HepG2 (cell line): ENCODE data around the gene IL1B. TPM values are rescaled to one million over a fixed set of nuclear protein-coding genes. Genes with fewer than 3 reads are reported as not detected.

Experiments
- ATAC-seq: fragments of 200-7000 bp; cut with Tn5 transposase; 3 replicates; pipeline ENCODE4 v1.9.1; 2020; ENCODE audit warnings: mild to moderate bottlenecking, moderate library complexity
- BruUV-seq: library from RNA; stranded (reverse); fragments of 400-500 nt; replicated peaks from 2 replicates; lab custom pipeline; 2021; lab: Mats Ljungman, UMichigan
- CTCF ChIA-PET: fragments of 300-600 bp; formaldehyde crosslinking; extraction: SDS; loops from one replicate; lab custom pipeline; 2021; ENCODE audit warnings: low total read pairs, inconsistent platforms, low intra/inter-chr PET ratio; lab: Yijun Ruan, JAX
- POLR2A ChIA-PET: fragments of 350-600 bp; sonication (Branson Sonifier 250); formaldehyde crosslinking; loops from one replicate; lab custom pipeline; 2020; ENCODE audit warnings: antibody characterized with exemption, inconsistent platforms; lab: Yijun Ruan, JAX
- DNase-seq: peaks from one replicate; pipeline ENCODE4 v3.0.0-alpha.2; 2015; ENCODE audit warnings: low spot score
- FAIRE-seq: peaks from 3 replicates; lab custom pipeline; 2011; peaks lifted over from hg19 to GRCh38; lab: Jason Lieb, UNC
- H2AFZ ChIP-seq: one replicate; pipeline ENCODE4 v1.6.1; 2011; ENCODE audit warnings: low read length, inconsistent platforms
- H3K27ac ChIP-seq: fragments of 300-600 bp; 3 replicates; pipeline ENCODE4 v1.8.0; 2011; ENCODE audit warnings: mixed run types, mild to moderate bottlenecking, mixed read lengths, low read length, inconsistent platforms; ENCODE audit not compliant: insufficient read depth; ENCODE audit errors: extremely low read length
- H3K27me3 ChIP-seq, 2 experiments: fragments of 200-600 bp in 1 of 2; 2 replicates in 1 of 2; 3 replicates in 1 of 2; pipeline versions ENCODE4 v1.6.0 to v1.8.0; 2011; ENCODE audit warnings: low read length in 2 of 2, mild to moderate bottlenecking in 2 of 2, moderate library complexity in 2 of 2, inconsistent platforms in 1 of 2; ENCODE audit not compliant: insufficient read depth in 2 of 2, control insufficient read depth in 1 of 2
- H3K36me3 ChIP-seq, 2 experiments: fragments of 200-600 bp in 1 of 2; replicated peaks in 1 of 2; 2 replicates in 1 of 2; 3 replicates in 1 of 2; pipeline versions ENCODE4 v1.5.1 to v1.8.0; 2011; ENCODE audit warnings: low read length in 2 of 2, inconsistent platforms in 1 of 2; ENCODE audit not compliant: insufficient read depth in 2 of 2, control insufficient read depth in 1 of 2
- H3K4me1 ChIP-seq: 2 replicates; pipeline ENCODE4 v1.5.1; 2012; ENCODE audit warnings: low read length, inconsistent platforms; ENCODE audit not compliant: insufficient read depth
- H3K4me2 ChIP-seq: 2 replicates; pipeline ENCODE4 v1.6.0; 2011; ENCODE audit warnings: low read depth, low read length, inconsistent platforms
- H3K4me3 ChIP-seq, 3 experiments: fragments of 200-600 bp in 1 of 3; sonication (generic), shearing (Covaris generic) in 1 of 3; replicated peaks in 1 of 3; 2 replicates each; pipeline ENCODE4 v1.5.1; 2011 to 2016; ENCODE audit warnings: low read length in 3 of 3, inconsistent platforms in 2 of 3, low read depth in 2 of 3, mild to moderate bottlenecking in 2 of 3, control low read depth in 1 of 3, mixed read lengths in 1 of 3; ENCODE audit not compliant: insufficient read depth in 1 of 3
- H3K79me2 ChIP-seq: one replicate; pipeline ENCODE4 v1.6.1; 2011; ENCODE audit warnings: low read length, inconsistent platforms; ENCODE audit not compliant: insufficient read depth
- H3K9ac ChIP-seq: 2 replicates; pipeline ENCODE4 v1.6.0; 2011; ENCODE audit warnings: mild to moderate bottlenecking, low read depth, low read length, inconsistent platforms; ENCODE audit not compliant: insufficient read depth
- H3K9me3 ChIP-seq: 2 replicates; pipeline ENCODE4 v1.5.1; 2012; ENCODE audit warnings: mild to moderate bottlenecking, low read length
- H4K20me1 ChIP-seq: 2 replicates; pipeline ENCODE4 v1.6.0; 2011; ENCODE audit warnings: inconsistent platforms, mild to moderate bottlenecking, low read length, moderate library complexity; ENCODE audit not compliant: insufficient read depth
- CHD2 ChIP-seq: IDR thresholded peaks from 2 replicates; pipeline ENCODE4 v1.6.1; 2011; ENCODE audit warnings: low read depth, low read length, improper control_type of control experiment
- HHEX ChIP-seq: IDR thresholded peaks from 2 replicates; pipeline ENCODE4 v1.6.1; 2016; ENCODE audit warnings: control low read depth
- RXRA ChIP-seq: sonication (generic); formaldehyde crosslinking; IDR thresholded peaks from 2 replicates; pipeline ENCODE4 v1.5.1; 2020; ENCODE audit warnings: missing genetic modification reagents
- ZBTB1 ChIP-seq: sonication (generic); formaldehyde crosslinking; IDR thresholded peaks from 2 replicates; pipeline ENCODE4 v1.4.0; 2020; ENCODE audit warnings: missing genetic modification reagents, borderline replicate concordance
- ZBTB49 ChIP-seq: sonication (generic); formaldehyde crosslinking; IDR thresholded peaks from 2 replicates; pipeline ENCODE4 v1.4.0; 2020; ENCODE audit warnings: missing genetic modification reagents, borderline replicate concordance
- ZNF136 ChIP-seq: sonication (generic); formaldehyde crosslinking; IDR thresholded peaks from 2 replicates; pipeline ENCODE4 v1.8.1; 2022; ENCODE audit warnings: low read depth, mild to moderate bottlenecking, moderate library complexity, missing genetic modification reagents
- ZNF230 ChIP-seq: sonication (generic); formaldehyde crosslinking; IDR thresholded peaks from 2 replicates; pipeline ENCODE4 v1.4.0; 2020; ENCODE audit warnings: mild to moderate bottlenecking, missing genetic modification reagents
- ZNF335 ChIP-seq: sonication (generic); formaldehyde crosslinking; IDR thresholded peaks from 2 replicates; pipeline ENCODE4 v1.4.0; 2020; ENCODE audit warnings: missing genetic modification reagents
- ZNF354B ChIP-seq: sonication (generic); formaldehyde crosslinking; IDR thresholded peaks from 2 replicates; pipeline ENCODE4 v1.8.0; 2022; ENCODE audit warnings: mild to moderate bottlenecking, missing genetic modification reagents
- ZSCAN25 ChIP-seq: sonication (generic); formaldehyde crosslinking; IDR thresholded peaks from 2 replicates; pipeline ENCODE4 v1.8.0; 2022; ENCODE audit warnings: mild to moderate bottlenecking, missing genetic modification reagents
- WGBS: methylation state at CpG from one replicate; pipeline ENCODE4 v1.1.6; 2017; ENCODE audit warnings: low lambda C conversion rate; 5-methylcytosine and 5-hydroxymethylcytosine counted together
- in situ Hi-C: cut with HindIII; loops from 2 replicates; pipeline ENCODE4 v1.10.0; 2017; ENCODE audit warnings: low pct_unique_long_range_greater_than_20kb; ENCODE audit not compliant: extremely low pct_ligation_motif_present
- intact Hi-C: fragments of 100-400 bp; cut with micrococcal nuclease; formaldehyde crosslinking; loops from one replicate; pipeline ENCODE4 v1.10.0; 2022; ENCODE audit not compliant: unreplicated experiment
- polyA plus RNA-seq, 8 experiments: library from polyadenylated mRNA; depleted of rRNA in 3 of 8; stranded (reverse) in 7 of 8; unstranded in 1 of 8; fragments of >200 nt; fragmentation: Illumina TruSeq in 4 of 8; extraction: Trizol in 4 of 8; gene quantifications; 2 replicates each; pipeline versions ENCODE4 v1.2.1 to v1.2.3, GENCODE V29; 2011 to 2016; ENCODE audit warnings: low read depth in 4 of 8, missing spikeins in 1 of 8, mixed read lengths in 1 of 8; ENCODE audit not compliant: insufficient read depth in 1 of 8
- total RNA-seq, 5 experiments: library from RNA; depleted of rRNA; stranded (reverse); fragments of >200 nt; fragmentation: Illumina TruSeq; extraction: Trizol; gene quantifications; 2 replicates each; pipeline ENCODE4 v1.2.3, GENCODE V29; 2016; ENCODE audit warnings: low read depth in 1 of 5

The IL1B gene
- total and polyA plus RNA-seq, 2 of the 13 experiments (the other 11 are each of a cell fraction or from before 2014, with no cell fraction given), result 0.18 TPM; not detected in 1

GRCh38 chr2:112829101-112829960 lies 7.2 kb downstream of the IL1B start (continued):
- TF ChIP-seq ZBTB49, result no peak
- no peak for TF ChIP-seq ZNF136
- TF ChIP-seq, all 625 proteins: peak for 0

GRCh38 chr2:112828251-112828691 lies 8.3 kb downstream of the IL1B start:
- Histone ChIP-seq H3K27me3 (no peaks in the 10 kb centered on the region), H2AFZ (no peak overlapping the region), H3K36me3 (no peaks in the 10 kb centered on the region), H3K9me3 (no peaks in the 10 kb centered on the region), H3K4me3 (no peak overlapping the region), H3K4me1 (peaks cover 12% of the 10 kb centered on the region), H3K27ac (no peak overlapping the region), H3K9ac (no peak overlapping the region), H4K20me1 (no peaks in the 10 kb centered on the region), H3K4me2 (no peak overlapping the region), H3K79me2 (no peaks in the 10 kb centered on the region)
- BruUV-seq, result no TSS peak
- FAIRE-seq (no peak), DNase-seq (no peak), ATAC-seq (no peak)
- intact Hi-C loops, result no loop called here
- in situ Hi-C loops, result no loop called here
- TF ChIP-seq ZNF335 (no peak), ZSCAN25 (CRISPR knock-in tag) (no peak), CHD2 (no peak), ZNF230 (no peak), RXRA (CRISPR knock-in tag) (no peak), ZNF354B (CRISPR knock-in tag) (no peak), HHEX (CRISPR knock-in tag) (no peak), ZBTB1 (CRISPR knock-in tag) (no peak)
- WGBS, result 92% methylated on average over 3 of the region's 3 CpGs
- POLR2A ChIA-PET, result no interaction called here
- CTCF ChIA-PET, result no interaction called here
